NB4 (cell line): ENCODE results near the gene RRAGB.
"Not testable (repeated sequence)": the region's sequence is repeated elsewhere in the genome, so short reads cannot be mapped to it uniquely, and the experiment has no call there.

Experiments used
- DNase-seq: peaks from one replicate; pipeline ENCODE4 v3.0.0; 2010; ENCODE audit warnings: low read depth
- H3K4me3 ChIP-seq: one replicate; pipeline ENCODE4 v1.5.1; 2011; ENCODE audit warnings: mild to moderate bottlenecking, low read depth, low read length, moderate library complexity
- CTCF ChIP-seq: IDR thresholded peaks from one replicate; pipeline ENCODE4 v1.5.1; 2012; ENCODE audit warnings: low read depth, low read length
- MAX ChIP-seq: IDR thresholded peaks from 2 replicates; pipeline ENCODE4 v1.6.1; 2011; ENCODE audit warnings: low read depth, low read length
- MYC ChIP-seq: IDR thresholded peaks from 2 replicates; pipeline ENCODE4 v1.6.1; 2011; ENCODE audit warnings: low read depth, low read length
- POLR2A ChIP-seq: IDR thresholded peaks from 2 replicates; pipeline ENCODE4 v1.6.1; 2011; ENCODE audit warnings: mild to moderate bottlenecking; ENCODE audit not compliant: insufficient read length; ENCODE audit errors: extremely low read depth

RRAGB gene

GRCh38 chrX:55717521-55718497 is at the start of gene RRAGB:
RRAGB (plus strand) TSS chrX:55717749; CDS start chrX:55718328, 579 bp downstream.
- TF ChIP-seq MAX = peak; percentile 96
- TF ChIP-seq CTCF = peak; percentile 47
- TF ChIP-seq MYC = no peak; the same call in 1 of the 2 replicates
- TF ChIP-seq POLR2A = peak; percentile 14
- H3K4me3 ChIP-seq = peak within 1 kb of the TSS; percentile 66
- DNase-seq = peak; percentile 93

- TF ChIP-seq CTCF (no peak), MYC (no peak), POLR2A (no peak), MAX (no peak)
- no peak for DNase-seq
- H3K4me3 ChIP-seq = no peak overlapping the region
Measured at GRCh38 chrX:55668084-55668483, 49.5 kb upstream of the RRAGB start.

GRCh38 chrX:55688579-55688978 is 29.0 kb upstream of the RRAGB start:
- DNase-seq, H3K4me3 ChIP-seq: not testable (repeated sequence)

GRCh38 chrX:55695227-55696018 is 22.1 kb upstream of the RRAGB start:
- TF ChIP-seq CTCF (no peak), POLR2A (no peak), MYC (no peak), MAX (no peak)
- H3K4me3 ChIP-seq = no peak overlapping the region
- DNase-seq = no peak

- no peak for TF ChIP-seq MAX
- no peak for TF ChIP-seq CTCF
- no peak for TF ChIP-seq POLR2A
- no peak for TF ChIP-seq MYC
- no peak for DNase-seq
Measured at GRCh38 chrX:55697381-55697780, 20.2 kb upstream of the RRAGB start.

GRCh38 chrX:55702671-55703070 is 14.9 kb upstream of the RRAGB start:
- no peak for TF ChIP-seq MAX
- no peak for TF ChIP-seq CTCF
- no peak overlapping the region for H3K4me3 ChIP-seq
- DNase-seq = no peak

More at GRCh38 chrX:55697381-55697780, 20.2 kb upstream of the RRAGB start:
- no peak overlapping the region for H3K4me3 ChIP-seq

GRCh38 chrX:55703436-55703835 is 14.1 kb upstream of the RRAGB start:
- DNase-seq = not testable (repeated sequence)

GRCh38 chrX:55705066-55705465 is 12.5 kb upstream of the RRAGB start:
- not testable (repeated sequence) for H3K4me3 ChIP-seq, DNase-seq

More at GRCh38 chrX:55703436-55703835, 14.1 kb upstream of the RRAGB start:
- H3K4me3 ChIP-seq = not testable (repeated sequence)
